ENCODE measurements around the gene S100A5. TPM values are rescaled to one million over a fixed set of nuclear protein-coding genes. Genes with fewer than 3 reads are reported as not detected.

Gene S100A5
- total RNA-seq, 1 experiment from 2014 or later = not detected

- H2BK5ac ChIP-seq (ENCODE audit: insufficient read length, low read length) = no peak overlapping the region
- H3K79me2 ChIP-seq (ENCODE audit: insufficient read depth, low read length) = no peaks in the 10 kb centered on the region
- no peak overlapping the region for H2BK20ac ChIP-seq (ENCODE audit: low read depth, low read length, poor library complexity, severe bottlenecking)
- no peak overlapping the region for H3K18ac ChIP-seq (ENCODE audit: insufficient read length, low read depth, low read length)
- no peak overlapping the region for H2BK15ac ChIP-seq (ENCODE audit: low read depth, low read length)
- H3K27me3 ChIP-seq (ENCODE audit: insufficient read depth, low read length) = no peaks in the 10 kb centered on the region
- H3K4me2 ChIP-seq (ENCODE audit: insufficient read depth, insufficient read length, low read length) = no peak overlapping the region
- no peaks in the 10 kb centered on the region for H3K23me2 ChIP-seq (ENCODE audit: insufficient read length, low read depth, low read length, poor library complexity, severe bottlenecking)
- H3K23ac ChIP-seq (ENCODE audit: insufficient read length, low read depth, low read length) = no peak overlapping the region
- Mint-ChIP-seq H3K4me1 (peaks cover 25 to 27% of the 10 kb centered on the region in 2 experiments), H3K27me3 (ENCODE audit: low read depth) (peaks cover 11% of the 10 kb centered on the region), H3K9me3 (peaks cover 2 to 3% of the 10 kb centered on the region in 2 experiments; a peak in 3 of 5 replicates), H3K36me3 (ENCODE audit: insufficient read depth in 1 of 3, low read depth in 3 of 3) (0 out of 7 replicates have a peak, but pooled peaks cover 0 to 2% (median 0%) of the 10 kb centered on the region in 3 experiments), H3K27ac (no peak overlapping the region), H3K4me3 (no peak overlapping the region)
- no peaks in the 10 kb centered on the region for H3K9me3 ChIP-seq (ENCODE audit: control insufficient read depth, low read depth, low read length)
- H2AK5ac ChIP-seq (ENCODE audit: insufficient read length, low read length) = no peak overlapping the region
- no peak for TF ChIP-seq CTCF (conservative IDR thresholded peaks at IDR 0.05)
- H3K4ac ChIP-seq (ENCODE audit: low read depth, low read length) = no peak overlapping the region
- no peak overlapping the region for H2BK12ac ChIP-seq (ENCODE audit: insufficient read length, low read depth, low read length)
- peaks cover 6% of the 10 kb centered on the region; the same call in 1 of the 2 replicates for H3K4me1 ChIP-seq (ENCODE audit: insufficient read depth, low read length)
- H4K5ac ChIP-seq (ENCODE audit: insufficient read length, low read depth, low read length) = no peak overlapping the region
- no peak for DNase-seq
- H4K20me1 ChIP-seq (ENCODE audit: control insufficient read depth, insufficient read depth, insufficient read length) = no peaks in the 10 kb centered on the region
- H4K91ac ChIP-seq (ENCODE audit: insufficient read length, low read depth, low read length) = no peak overlapping the region
- H3K9ac ChIP-seq (ENCODE audit: extremely low read depth, insufficient read length, low read length) = no peak overlapping the region
- no peak overlapping the region for H3K14ac ChIP-seq (ENCODE audit: insufficient read depth, low read length)
- no peak overlapping the region for H3T11ph ChIP-seq (ENCODE audit: low read length)
- no peak overlapping the region for H2AFZ ChIP-seq (ENCODE audit: low read length)
- no peak overlapping the region for H3K27ac ChIP-seq (ENCODE audit: insufficient read length, low read depth, low read length)
- H3K79me1 ChIP-seq (ENCODE audit: insufficient read depth, low read depth, low read length, poor library complexity, severe bottlenecking) = no peaks in the 10 kb centered on the region
- no peak overlapping the region for H3K56ac ChIP-seq (ENCODE audit: insufficient read length, low read depth, low read length)
- WGBS (ENCODE audit: extremely low coverage, insufficient read length, low lambda C conversion rate) = no CpG with 5 or more reads among the region's 8 CpGs
- H2BK120ac ChIP-seq (ENCODE audit: low read depth, low read length, poor library complexity, severe bottlenecking) = no peak overlapping the region
- no peak overlapping the region for H4K8ac ChIP-seq (replicated peaks; ENCODE audit: insufficient read length, low read depth, low read length)
Measured at GRCh38 chr1:153526132-153526543, 14.6 kb downstream of the S100A5 start.
